HepG2 (cell line): ENCODE results near the gene LNX2. TPM values are rescaled to one million over a fixed set of nuclear protein-coding genes. Genes with fewer than 3 reads are reported as not detected.

ENCODE experiments used
- ATAC-seq: fragments of 200-7000 bp; cut with Tn5 transposase; 3 replicates; pipeline ENCODE4 v1.9.1; 2020; ENCODE audit warnings: mild to moderate bottlenecking, moderate library complexity
- BruUV-seq: library from RNA; stranded (reverse); fragments of 400-500 nt; replicated peaks from 2 replicates; lab custom pipeline; 2021; lab: Mats Ljungman, UMichigan
- CTCF ChIA-PET: fragments of 300-600 bp; formaldehyde crosslinking; extraction: SDS; loops from one replicate; lab custom pipeline; 2021; ENCODE audit warnings: low total read pairs, inconsistent platforms, low intra/inter-chr PET ratio; lab: Yijun Ruan, JAX
- POLR2A ChIA-PET: fragments of 350-600 bp; sonication (Branson Sonifier 250); formaldehyde crosslinking; loops from one replicate; lab custom pipeline; 2020; ENCODE audit warnings: antibody characterized with exemption, inconsistent platforms; lab: Yijun Ruan, JAX
- DNase-seq: peaks from one replicate; pipeline ENCODE4 v3.0.0-alpha.2; 2015; ENCODE audit warnings: low spot score
- FAIRE-seq: peaks from 3 replicates; lab custom pipeline; 2011; peaks lifted over from hg19 to GRCh38; lab: Jason Lieb, UNC
- H2AFZ ChIP-seq: one replicate; pipeline ENCODE4 v1.6.1; 2011; ENCODE audit warnings: low read length, inconsistent platforms
- H3K27ac ChIP-seq: fragments of 300-600 bp; 3 replicates; pipeline ENCODE4 v1.8.0; 2011; ENCODE audit warnings: mixed run types, mild to moderate bottlenecking, mixed read lengths, low read length, inconsistent platforms; ENCODE audit not compliant: insufficient read depth; ENCODE audit errors: extremely low read length
- H3K27me3 ChIP-seq, 2 experiments: fragments of 200-600 bp in 1 of 2; 2 replicates in 1 of 2; 3 replicates in 1 of 2; pipeline versions ENCODE4 v1.6.0 to v1.8.0; 2011; ENCODE audit warnings: low read length in 2 of 2, mild to moderate bottlenecking in 2 of 2, moderate library complexity in 2 of 2, inconsistent platforms in 1 of 2; ENCODE audit not compliant: insufficient read depth in 2 of 2, control insufficient read depth in 1 of 2
- H3K36me3 ChIP-seq, 2 experiments: fragments of 200-600 bp in 1 of 2; replicated peaks in 1 of 2; 2 replicates in 1 of 2; 3 replicates in 1 of 2; pipeline versions ENCODE4 v1.5.1 to v1.8.0; 2011; ENCODE audit warnings: low read length in 2 of 2, inconsistent platforms in 1 of 2; ENCODE audit not compliant: insufficient read depth in 2 of 2, control insufficient read depth in 1 of 2
- H3K4me1 ChIP-seq: 2 replicates; pipeline ENCODE4 v1.5.1; 2012; ENCODE audit warnings: low read length, inconsistent platforms; ENCODE audit not compliant: insufficient read depth
- H3K4me2 ChIP-seq: 2 replicates; pipeline ENCODE4 v1.6.0; 2011; ENCODE audit warnings: low read depth, low read length, inconsistent platforms
- H3K4me3 ChIP-seq, 3 experiments: fragments of 200-600 bp in 1 of 3; sonication (generic), shearing (Covaris generic) in 1 of 3; replicated peaks in 1 of 3; 2 replicates each; pipeline ENCODE4 v1.5.1; 2011 to 2016; ENCODE audit warnings: low read length in 3 of 3, inconsistent platforms in 2 of 3, low read depth in 2 of 3, mild to moderate bottlenecking in 2 of 3, control low read depth in 1 of 3, mixed read lengths in 1 of 3; ENCODE audit not compliant: insufficient read depth in 1 of 3
- H3K79me2 ChIP-seq: one replicate; pipeline ENCODE4 v1.6.1; 2011; ENCODE audit warnings: low read length, inconsistent platforms; ENCODE audit not compliant: insufficient read depth
- H3K9ac ChIP-seq: 2 replicates; pipeline ENCODE4 v1.6.0; 2011; ENCODE audit warnings: mild to moderate bottlenecking, low read depth, low read length, inconsistent platforms; ENCODE audit not compliant: insufficient read depth
- H3K9me3 ChIP-seq: 2 replicates; pipeline ENCODE4 v1.5.1; 2012; ENCODE audit warnings: mild to moderate bottlenecking, low read length
- H4K20me1 ChIP-seq: 2 replicates; pipeline ENCODE4 v1.6.0; 2011; ENCODE audit warnings: inconsistent platforms, mild to moderate bottlenecking, low read length, moderate library complexity; ENCODE audit not compliant: insufficient read depth
- ARNT2 ChIP-seq: sonication (generic); formaldehyde crosslinking; IDR thresholded peaks from 2 replicates; pipeline ENCODE4 v1.8.0; 2022; ENCODE audit warnings: mild to moderate bottlenecking, low read depth, missing genetic modification reagents, moderate library complexity
- HNF4A ChIP-seq: sonication (generic); formaldehyde crosslinking; IDR thresholded peaks from 2 replicates; pipeline ENCODE4 v1.4.0; 2020; ENCODE audit warnings: missing genetic modification reagents
- HNF4G ChIP-seq, 2 experiments: sonication (generic) in 1 of 2; formaldehyde crosslinking in 1 of 2; IDR thresholded peaks; 2 replicates each; pipeline versions ENCODE4 v1.4.0 to v1.6.1; 2011 to 2020; ENCODE audit warnings: borderline replicate concordance in 2 of 2, low read depth in 2 of 2, mild to moderate bottlenecking in 2 of 2, low read length in 1 of 2, missing genetic modification reagents in 1 of 2, moderate library complexity in 1 of 2
- MAFK ChIP-seq, 2 experiments: IDR thresholded peaks in 1 of 2; conservative IDR thresholded peaks in 1 of 2; 2 replicates each; pipeline ENCODE4 v1.6.1; 2011; ENCODE audit warnings: improper control_type of control experiment in 2 of 2, low read length in 2 of 2
- XBP1 ChIP-seq: sonication (generic); formaldehyde crosslinking; IDR thresholded peaks from 2 replicates; pipeline ENCODE4 v1.5.0; 2020; ENCODE audit warnings: missing genetic modification reagents
- ZBTB3 ChIP-seq: sonication (generic); formaldehyde crosslinking; IDR thresholded peaks from 2 replicates; pipeline ENCODE4 v1.4.0; 2020; ENCODE audit warnings: low read depth, mild to moderate bottlenecking, moderate library complexity, missing genetic modification reagents, borderline replicate concordance
- ZNF543 ChIP-seq: sonication (generic); formaldehyde crosslinking; IDR thresholded peaks from 2 replicates; pipeline ENCODE4 v1.4.0; 2020; ENCODE audit warnings: mild to moderate bottlenecking, missing genetic modification reagents
- ZNF841 ChIP-seq: sonication (generic); formaldehyde crosslinking; IDR thresholded peaks from 2 replicates; pipeline ENCODE4 v1.8.1; 2023; ENCODE audit warnings: missing genetic modification reagents, borderline replicate concordance
- ZSCAN20 ChIP-seq: sonication (generic); formaldehyde crosslinking; IDR thresholded peaks from 2 replicates; pipeline ENCODE4 v1.4.0; 2020; ENCODE audit warnings: missing genetic modification reagents, mild to moderate bottlenecking, borderline replicate concordance
- WGBS: methylation state at CpG from one replicate; pipeline ENCODE4 v1.1.6; 2017; ENCODE audit warnings: low lambda C conversion rate; 5-methylcytosine and 5-hydroxymethylcytosine counted together
- in situ Hi-C: cut with HindIII; loops from 2 replicates; pipeline ENCODE4 v1.10.0; 2017; ENCODE audit warnings: low pct_unique_long_range_greater_than_20kb; ENCODE audit not compliant: extremely low pct_ligation_motif_present
- intact Hi-C: fragments of 100-400 bp; cut with micrococcal nuclease; formaldehyde crosslinking; loops from one replicate; pipeline ENCODE4 v1.10.0; 2022; ENCODE audit not compliant: unreplicated experiment
- polyA plus RNA-seq, 8 experiments: library from polyadenylated mRNA; depleted of rRNA in 3 of 8; stranded (reverse) in 7 of 8; unstranded in 1 of 8; fragments of >200 nt; fragmentation: Illumina TruSeq in 4 of 8; extraction: Trizol in 4 of 8; gene quantifications; 2 replicates each; pipeline versions ENCODE4 v1.2.1 to v1.2.3, GENCODE V29; 2011 to 2016; ENCODE audit warnings: low read depth in 4 of 8, missing spikeins in 1 of 8, mixed read lengths in 1 of 8; ENCODE audit not compliant: insufficient read depth in 1 of 8
- total RNA-seq, 5 experiments: library from RNA; depleted of rRNA; stranded (reverse); fragments of >200 nt; fragmentation: Illumina TruSeq; extraction: Trizol; gene quantifications; 2 replicates each; pipeline ENCODE4 v1.2.3, GENCODE V29; 2016; ENCODE audit warnings: low read depth in 1 of 5
- TF ChIP-seq, protein P1 (sequence below): sonication (generic); formaldehyde crosslinking; IDR thresholded peaks from 2 replicates; pipeline ENCODE4 v1.8.1; 2023; ENCODE audit warnings: mild to moderate bottlenecking, inconsistent platforms, moderate library complexity, missing genetic modification reagents, borderline replicate concordance

LNX2 gene
- total and polyA plus RNA-seq, 2 of the 13 experiments (the other 11 are each of a cell fraction or from before 2014, with no cell fraction given) = 9.2 to 9.7 TPM

- peaks cover 26% of the 10 kb centered on the region for H3K79me2 ChIP-seq
- no peaks in the 10 kb centered on the region for H4K20me1 ChIP-seq
- BruUV-seq = no TSS peak
- ChIA-PET POLR2A (no interaction called here), CTCF (no interaction called here)
- H3K27ac ChIP-seq = no peak overlapping the region
- in situ Hi-C loops = no loop called here
- H2AFZ ChIP-seq = no peak overlapping the region
- DNase-seq (no peak), ATAC-seq (no peak), FAIRE-seq (no peak)
- no peak overlapping the region for H3K4me2 ChIP-seq
- peaks cover 28% of the 10 kb centered on the region for H3K4me1 ChIP-seq
- WGBS = 96% methylated on average over 2 of the region's 2 CpGs
- TF ChIP-seq ZBTB3 = no peak
- no peak for TF ChIP-seq XBP1 (CRISPR knock-in tag)
- TF ChIP-seq, protein P1, sequence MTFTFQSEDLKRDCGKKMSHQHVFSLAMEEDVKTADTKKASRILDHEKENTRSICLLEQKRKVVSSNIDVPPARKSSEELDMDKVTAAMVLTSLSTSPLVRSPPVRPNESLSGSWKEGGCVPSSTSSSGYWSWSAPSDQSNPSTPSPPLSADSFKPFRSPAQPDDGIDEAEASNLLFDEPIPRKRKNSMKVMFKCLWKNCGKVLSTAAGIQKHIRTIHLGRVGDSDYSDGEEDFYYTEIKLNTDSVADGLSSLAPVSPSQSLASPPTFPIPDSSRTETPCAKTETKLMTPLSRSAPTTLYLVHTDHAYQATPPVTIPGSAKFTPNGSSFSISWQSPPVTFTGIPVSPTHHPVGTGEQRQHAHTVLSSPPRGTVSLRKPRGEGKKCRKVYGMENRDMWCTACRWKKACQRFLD (CRISPR knock-in tag) = no peak
- no peak for TF ChIP-seq ZNF841 (CRISPR knock-in tag)
- TF ChIP-seq ZSCAN20 (CRISPR knock-in tag) = no peak
- TF ChIP-seq ZNF543 = no peak
- no peak for TF ChIP-seq ARNT2 (CRISPR knock-in tag)
- no peak for TF ChIP-seq MAFK (conservative IDR thresholded peaks at IDR 0.05 in 1 of 2, IDR thresholded peaks at IDR 0.05 in 1 of 2; ENCODE audit: low read length in 2 of 2)
- no peak for TF ChIP-seq HNF4G (IDR thresholded peaks at IDR 0.05; ENCODE audit: borderline replicate concordance, low read depth, low read length)
- no peak for TF ChIP-seq HNF4G (CRISPR knock-in tag; IDR thresholded peaks at IDR 0.05; ENCODE audit: borderline replicate concordance, low read depth)
- TF ChIP-seq HNF4A = no peak
- peaks cover 4 to 7% of the 10 kb centered on the region in 2 experiments; a peak in 3 of 5 replicates for H3K36me3 ChIP-seq
- H3K27me3 ChIP-seq = no peaks in the 10 kb centered on the region
- H3K4me3 ChIP-seq = no peak overlapping the region
- H3K9me3 ChIP-seq = no peaks in the 10 kb centered on the region
- intact Hi-C loops = no loop called here
- H3K9ac ChIP-seq = no peak overlapping the region
These were observed 13.9 kb upstream of the LNX2 start for GRCh38 chr13:27634231-27634630.
